A549 (cell line): ENCODE measurements around the gene TAF1B.

Experiments
- CHD2 ChIP-seq: fragments of 150-350 bp; IDR thresholded peaks from 2 replicates; pipeline ENCODE4 v1.6.1; 2014; ENCODE audit warnings: low read length; ENCODE audit not compliant: partially characterized antibody
- CTCF ChIP-seq: fragments of >200 bp; sonication (Bioruptor Twin); formaldehyde crosslinking; IDR thresholded peaks from 3 replicates; pipeline ENCODE4 v1.5.1; 2016
- EP300 ChIP-seq, 2 experiments: fragments of >200 bp; sonication (Bioruptor Twin); formaldehyde crosslinking; IDR thresholded peaks; 2 replicates in 1 of 2; 3 replicates in 1 of 2; pipeline ENCODE4 v1.6.1; 2016 to 2017
- HMGXB4 ChIP-seq: fragments of 250-450 bp; sonication (Bioruptor Pico); IDR thresholded peaks from 2 replicates; pipeline ENCODE4 v1.5.0; 2021; ENCODE audit warnings: mild to moderate bottlenecking, moderate library complexity, borderline replicate concordance
- JUNB ChIP-seq: fragments of >200 bp; sonication (Bioruptor Twin); formaldehyde crosslinking; IDR thresholded peaks from 2 replicates; pipeline ENCODE4 v1.6.1; 2016
- MAX ChIP-seq: IDR thresholded peaks from 2 replicates; pipeline ENCODE4 v1.6.1; 2012
- RAD21 ChIP-seq, 2 experiments: fragments of >200 bp in 1 of 2; sonication (Bioruptor Twin) in 1 of 2; formaldehyde crosslinking in 1 of 2; IDR thresholded peaks in 1 of 2; conservative IDR thresholded peaks in 1 of 2; 2 replicates in 1 of 2; 3 replicates in 1 of 2; pipeline ENCODE4 v1.6.1; 2012 to 2018; ENCODE audit warnings: inconsistent platforms in 1 of 2
- RCOR1 ChIP-seq: fragments of 150-350 bp; IDR thresholded peaks from 2 replicates; pipeline ENCODE4 v1.6.1; 2014; ENCODE audit warnings: antibody characterized with exemption, low read length, low read depth
- RFX5 ChIP-seq: fragments of 450-650 bp; IDR thresholded peaks from 2 replicates; pipeline ENCODE4 v1.7.1; 2014; ENCODE audit warnings: antibody characterized with exemption, mild to moderate bottlenecking, moderate library complexity
- TP53 ChIP-seq: fragments of 250-450 bp; sonication (Bioruptor Pico); IDR thresholded peaks from 2 replicates; pipeline ENCODE4 v1.5.0; 2021; ENCODE audit warnings: mild to moderate bottlenecking, moderate library complexity

- TF ChIP-seq CTCF (no peak), RFX5 (no peak), RAD21 (conservative IDR thresholded peaks at IDR 0.05 in 1 of 2, IDR thresholded peaks at IDR 0.05 in 1 of 2) (no peak), MAX (no peak), RCOR1 (no peak), JUNB (no peak), EP300 (IDR thresholded peaks at IDR 0.05) (no peak), HMGXB4 (CRISPR knock-in tag) (no peak), CHD2 (no peak), TP53 (no peak)
These were observed 18.1 kb upstream of the TAF1B start for GRCh38 chr2:9824956-9825720.
